Ishikawa (cell line): Measurements from ENCODE around the gene CLCN2.
A peak's percentile ranks its signal among the peaks of the same experiment; 100 is the strongest.

Source experiments
- CEBPB ChIP-seq: IDR thresholded peaks from 2 replicates; pipeline ENCODE4 v1.6.1; 2012
- CREB1 ChIP-seq: IDR thresholded peaks from 2 replicates; pipeline ENCODE4 v1.6.1; 2012; ENCODE audit warnings: low read depth
- EGR1 ChIP-seq: IDR thresholded peaks from 2 replicates; pipeline ENCODE4 v1.6.1; 2012
- EP300 ChIP-seq: IDR thresholded peaks from 2 replicates; pipeline ENCODE4 v1.6.1; 2012; ENCODE audit warnings: borderline replicate concordance
- FOXM1 ChIP-seq: IDR thresholded peaks from 2 replicates; pipeline ENCODE4 v1.6.1; 2012; ENCODE audit warnings: low read depth, borderline replicate concordance
- MAX ChIP-seq: IDR thresholded peaks from 2 replicates; pipeline ENCODE4 v1.6.1; 2012
- NFIC ChIP-seq: IDR thresholded peaks from 2 replicates; pipeline ENCODE4 v1.6.1; 2012
- RAD21 ChIP-seq: IDR thresholded peaks from 2 replicates; pipeline ENCODE4 v1.6.1; 2012; ENCODE audit warnings: low read depth
- REST ChIP-seq: IDR thresholded peaks from 2 replicates; pipeline ENCODE4 v1.6.1; 2012; ENCODE audit warnings: low read depth, mild to moderate bottlenecking
- TAF1 ChIP-seq: IDR thresholded peaks from 2 replicates; pipeline ENCODE4 v1.6.1; 2012; ENCODE audit warnings: low read depth, mild to moderate bottlenecking
- TCF12 ChIP-seq: IDR thresholded peaks from 2 replicates; pipeline ENCODE4 v1.6.1; 2012; ENCODE audit warnings: low read depth
- TEAD4 ChIP-seq: IDR thresholded peaks from 2 replicates; pipeline ENCODE4 v1.6.1; 2012
- USF1 ChIP-seq: IDR thresholded peaks from 2 replicates; pipeline ENCODE4 v1.6.1; 2012
- YY1 ChIP-seq: IDR thresholded peaks from 2 replicates; pipeline ENCODE4 v1.6.1; 2012; ENCODE audit warnings: low read depth
- ZBTB7A ChIP-seq: IDR thresholded peaks from 2 replicates; pipeline ENCODE4 v1.6.1; 2012; ENCODE audit warnings: low read depth

CLCN2 gene

GRCh38 chr3:184361532-184361931, at the start of gene CLCN2, which contains the start of gene POLR2H:
Gene CLCN2 (minus strand): TSS chr3:184361605. CDS start chr3:184361479, 126 bp downstream.
Gene POLR2H (plus strand): TSS chr3:184361710. CDS start chr3:184363493, 1,783 bp downstream.
- TF ChIP-seq FOXM1: no peak
- no peak; the same call in 1 of the 2 replicates for TF ChIP-seq EP300
- peak; percentile 24; the same call in 1 of the 2 replicates for TF ChIP-seq TCF12
- peak; percentile 3; the same call in 1 of the 2 replicates for TF ChIP-seq USF1
- no peak; the same call in 1 of the 2 replicates for TF ChIP-seq YY1
- TF ChIP-seq RAD21: no peak
- no peak for TF ChIP-seq REST
- TF ChIP-seq TAF1: peak; percentile 61; the same call in 1 of the 2 replicates
- peak; percentile 97 for TF ChIP-seq ZBTB7A
- TF ChIP-seq EGR1: 0 out of 2 replicates have a peak, but pooled peaks have one; percentile 9
- no peak for TF ChIP-seq CREB1
- no peak for TF ChIP-seq NFIC
- TF ChIP-seq CEBPB: no peak
- no peak; the same call in 1 of the 2 replicates for TF ChIP-seq TEAD4
- TF ChIP-seq MAX: peak; percentile 64

GRCh38 chr3:184409946-184410500, 48.6 kb upstream of the CLCN2 start:
- TF ChIP-seq CREB1: no peak
- TF ChIP-seq REST: no peak
- no peak for TF ChIP-seq TAF1
- TF ChIP-seq NFIC: no peak
- TF ChIP-seq RAD21: no peak
- no peak for TF ChIP-seq TCF12
- no peak for TF ChIP-seq CEBPB
- TF ChIP-seq TEAD4: no peak
- no peak for TF ChIP-seq EP300
- TF ChIP-seq ZBTB7A: no peak
- TF ChIP-seq FOXM1: no peak
- no peak for TF ChIP-seq YY1
- TF ChIP-seq MAX: no peak

- no peak for TF ChIP-seq USF1
- no peak for TF ChIP-seq RAD21
- no peak for TF ChIP-seq TCF12
- TF ChIP-seq NFIC: no peak
- no peak for TF ChIP-seq TAF1
- TF ChIP-seq CEBPB: no peak
- no peak for TF ChIP-seq ZBTB7A
These were observed 48.0 kb upstream of the CLCN2 start for GRCh38 chr3:184409331-184409926.

- no peak for TF ChIP-seq TCF12
- no peak for TF ChIP-seq MAX
- TF ChIP-seq REST: no peak
- no peak for TF ChIP-seq USF1
- no peak for TF ChIP-seq RAD21
- no peak for TF ChIP-seq EGR1
These were observed 43.9 kb upstream of the CLCN2 start for GRCh38 chr3:184405075-184406030.
